ENCODE results near the gene LRG1. TPM values are rescaled to one million over a fixed set of nuclear protein-coding genes. Genes with fewer than 3 reads are reported as not detected.
"Not testable (repeated sequence)": the region's sequence is repeated elsewhere in the genome, so short reads cannot be mapped to it uniquely, and the experiment has no call there.

Gene LRG1
- polyA plus RNA-seq, 3 donors = 0.64 to 0.75 (median 0.65) TPM

DNA sequence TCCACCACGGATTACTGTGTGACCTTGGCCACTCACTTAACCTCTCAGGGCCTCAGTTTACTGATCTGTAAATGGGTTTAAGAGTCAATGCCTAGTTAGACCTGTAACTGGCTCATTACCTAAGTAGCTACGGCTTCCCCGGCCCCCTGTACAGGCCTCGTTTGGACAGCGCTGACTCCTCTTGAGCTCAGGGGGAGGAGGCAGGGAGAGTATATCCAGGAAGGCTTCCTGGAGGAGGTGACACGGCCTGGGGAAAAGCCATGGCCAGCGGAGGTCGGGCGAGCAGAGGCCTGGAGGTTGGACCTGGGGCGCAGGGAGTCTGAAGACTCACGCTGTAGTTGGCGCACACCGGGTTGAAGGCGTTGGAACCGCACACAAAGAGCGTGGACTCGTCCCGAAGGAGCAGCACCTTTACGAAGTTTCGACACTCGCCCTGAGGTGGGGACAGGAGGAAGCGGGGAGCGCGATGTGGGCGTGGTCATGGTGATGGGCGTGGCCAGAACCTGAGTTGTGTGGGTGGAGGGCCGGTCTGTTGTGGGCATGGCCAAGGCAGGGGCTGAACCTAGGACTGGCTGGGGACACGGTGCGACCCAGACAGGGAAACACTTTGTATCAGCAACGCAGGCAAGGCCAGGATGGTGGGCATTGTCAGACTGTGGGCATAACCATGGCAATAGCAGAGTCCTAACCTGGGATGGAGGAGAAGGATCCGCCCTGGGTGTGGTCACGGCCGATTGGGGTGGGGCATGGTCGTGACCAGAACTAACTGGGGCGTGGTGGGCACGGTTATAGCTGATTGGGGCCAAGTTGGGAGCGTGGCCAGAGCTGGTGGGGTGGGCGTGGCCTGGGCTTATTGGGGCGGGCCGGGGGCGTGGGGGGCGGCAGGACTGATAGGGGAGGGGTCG lies 16.1 kb upstream of the LRG1 start:
- no peak for DNase-seq (ENCODE audit: extremely low read depth in 1 of 11, low read depth in 9 of 11, low spot score in 4 of 11)

DNA sequence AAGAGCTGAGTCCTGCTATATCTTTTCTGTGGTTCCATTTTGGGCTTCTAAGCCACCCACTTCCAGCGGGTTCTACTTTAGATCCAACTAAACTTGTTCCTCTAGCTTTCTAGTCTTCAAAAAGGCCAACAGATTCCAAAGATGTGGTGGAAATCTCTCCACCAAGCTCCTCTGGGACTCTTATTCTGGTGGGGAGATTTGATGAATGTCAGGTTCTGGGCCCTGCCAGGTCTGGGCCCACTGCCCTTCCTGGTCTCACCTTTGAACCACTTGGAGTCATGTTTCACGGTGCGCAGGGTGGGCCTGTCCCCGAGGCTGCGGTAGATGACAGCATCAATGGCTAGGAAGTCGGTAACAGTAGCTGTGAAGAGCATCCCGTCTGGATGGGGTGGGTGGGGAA lies 14.9 kb upstream of the LRG1 start:
- no peak for DNase-seq (ENCODE audit: extremely low read depth in 1 of 11, low read depth in 9 of 11, low spot score in 4 of 11)

DNA sequence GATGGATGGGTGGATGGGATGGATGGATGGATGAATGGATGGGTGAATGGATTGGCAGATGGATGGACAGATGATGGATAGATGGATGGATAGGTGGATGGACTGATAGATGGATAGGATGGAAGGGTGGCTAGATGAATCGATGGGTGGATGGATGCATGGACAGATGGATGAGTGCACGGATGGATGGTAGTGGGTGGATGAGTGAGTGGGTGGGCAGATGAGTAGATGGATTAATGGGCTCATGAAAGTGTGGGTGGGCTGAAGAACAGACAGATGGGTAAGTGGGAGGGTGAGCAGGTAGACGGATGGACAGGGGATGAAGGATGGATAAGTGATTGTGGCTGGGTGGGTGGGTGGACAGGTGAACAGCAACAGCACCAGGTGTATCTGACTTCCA lies 13.9 kb upstream of the LRG1 start:
- no peak for DNase-seq (ENCODE audit: extremely low read depth in 1 of 11, low read depth in 9 of 11, low spot score in 4 of 11)

DNA sequence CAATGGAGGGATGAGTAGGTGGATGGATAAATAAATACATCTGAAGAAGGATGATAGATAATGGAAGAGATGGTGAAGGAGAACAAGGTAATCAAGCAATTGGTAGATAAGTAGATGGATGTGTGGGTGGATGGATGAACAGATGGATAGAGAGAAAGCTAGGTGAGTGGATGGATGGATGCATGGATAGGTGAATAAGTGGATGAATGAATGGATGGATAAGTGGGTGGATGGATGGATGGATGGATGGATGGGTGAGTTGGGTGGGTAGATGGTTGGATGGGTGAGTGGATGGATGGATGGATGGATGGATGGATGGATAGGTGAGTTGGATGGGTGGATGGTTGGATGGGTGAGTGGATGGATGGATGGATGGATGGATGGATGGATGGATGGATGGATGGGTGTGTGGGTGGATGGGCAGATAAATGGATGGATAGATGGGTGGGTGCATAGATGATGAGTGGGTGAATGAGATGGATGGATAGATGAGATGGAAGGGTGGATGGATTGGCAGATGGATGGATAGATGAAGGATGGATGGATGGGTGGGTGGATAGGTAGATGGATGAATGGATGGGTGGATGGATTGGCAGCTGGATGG lies 13.4 kb upstream of the LRG1 start:
- no peak for DNase-seq (ENCODE audit: extremely low read depth in 1 of 11, low read depth in 9 of 11, low spot score in 4 of 11)

DNA sequence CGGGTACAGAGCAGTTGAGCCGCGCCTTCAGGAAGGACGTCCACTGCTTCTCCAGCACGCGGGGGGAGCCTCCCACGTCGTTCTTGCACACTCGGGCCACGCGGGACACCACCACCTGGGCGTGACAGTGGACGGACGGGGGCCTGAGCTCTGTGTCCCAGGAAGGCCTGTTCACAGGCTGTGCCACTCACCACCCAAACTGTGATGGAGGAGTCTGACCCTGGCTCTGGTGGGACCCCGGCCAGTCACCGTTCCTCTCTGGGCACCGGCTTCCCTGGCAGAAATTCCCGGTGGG lies 12.6 kb upstream of the LRG1 start:
- no peak for DNase-seq (ENCODE audit: extremely low read depth in 1 of 11, low read depth in 9 of 11, low spot score in 4 of 11)

DNA sequence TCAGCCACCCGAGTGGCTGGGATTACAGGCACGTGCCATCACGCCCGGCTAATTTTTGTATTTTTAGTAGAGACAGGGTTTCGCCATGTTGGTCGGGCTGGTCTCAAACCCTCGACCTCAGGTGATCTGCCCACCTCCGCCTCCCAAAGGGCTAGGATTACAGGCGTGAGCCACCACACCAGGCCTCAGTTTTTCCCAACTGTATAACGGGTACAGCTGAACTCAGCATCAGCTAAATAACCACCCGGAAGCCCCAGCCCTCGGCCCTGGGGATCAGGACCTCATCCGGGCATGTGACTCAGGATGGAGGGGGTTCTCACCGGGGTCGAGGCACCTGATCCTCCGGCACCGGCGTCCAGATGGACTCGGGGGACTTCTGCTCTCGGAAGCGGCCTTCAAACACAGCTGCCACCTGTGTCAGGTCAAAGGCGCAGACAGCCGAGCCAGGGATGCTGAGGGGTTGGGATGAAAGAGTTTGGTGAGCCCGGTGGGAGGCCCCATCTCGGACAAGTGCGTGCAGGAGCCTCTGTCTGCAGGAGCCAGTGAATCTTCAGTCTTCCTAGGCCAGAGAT lies 10.7 kb upstream of the LRG1 start:
- DNase-seq (ENCODE audit: extremely low read depth in 1 of 11, low read depth in 9 of 11, low spot score in 4 of 11) = no peak

DNA sequence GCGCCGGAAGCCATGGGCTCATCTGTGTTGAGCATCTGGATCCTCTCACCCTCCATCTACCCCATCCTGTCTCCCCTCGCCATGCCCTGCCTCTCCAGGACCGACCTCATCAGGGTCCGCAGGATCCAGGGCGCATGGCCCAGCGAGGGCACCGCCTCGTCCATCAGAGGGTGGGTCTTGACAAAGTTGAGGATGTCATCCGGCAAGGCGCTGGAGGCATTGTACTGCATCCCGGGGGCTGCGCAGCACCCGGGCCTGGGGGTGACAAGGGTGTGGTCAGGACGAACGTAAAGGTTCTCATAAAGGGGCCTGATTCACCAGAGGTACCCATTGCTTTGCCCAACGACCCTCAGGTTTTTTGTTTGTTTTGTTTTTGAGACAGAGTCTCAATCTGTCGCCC lies 10.2 kb upstream of the LRG1 start:
- DNase-seq (ENCODE audit: extremely low read depth in 1 of 11, low read depth in 9 of 11, low spot score in 4 of 11) = no peak

DNA sequence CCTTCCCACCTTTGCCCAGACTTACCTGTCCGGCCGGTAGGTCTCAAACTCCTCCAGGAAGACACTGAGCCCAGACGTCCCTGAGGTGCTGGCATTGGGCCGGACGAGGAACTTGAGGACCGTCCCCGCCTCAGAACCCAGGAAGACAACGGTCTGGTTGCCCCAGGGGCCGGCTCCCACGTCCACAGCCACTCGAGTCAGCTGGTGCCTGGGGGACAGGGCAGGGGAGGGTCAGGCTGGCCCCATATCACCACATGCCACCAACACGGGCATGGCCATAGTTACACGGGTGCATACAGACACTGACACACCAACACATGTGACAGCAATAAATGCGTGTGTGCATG lies 8.4 kb upstream of the LRG1 start:
- DNase-seq (ENCODE audit: extremely low read depth in 1 of 11, low read depth in 9 of 11, low spot score in 4 of 11) = no peak

DNA sequence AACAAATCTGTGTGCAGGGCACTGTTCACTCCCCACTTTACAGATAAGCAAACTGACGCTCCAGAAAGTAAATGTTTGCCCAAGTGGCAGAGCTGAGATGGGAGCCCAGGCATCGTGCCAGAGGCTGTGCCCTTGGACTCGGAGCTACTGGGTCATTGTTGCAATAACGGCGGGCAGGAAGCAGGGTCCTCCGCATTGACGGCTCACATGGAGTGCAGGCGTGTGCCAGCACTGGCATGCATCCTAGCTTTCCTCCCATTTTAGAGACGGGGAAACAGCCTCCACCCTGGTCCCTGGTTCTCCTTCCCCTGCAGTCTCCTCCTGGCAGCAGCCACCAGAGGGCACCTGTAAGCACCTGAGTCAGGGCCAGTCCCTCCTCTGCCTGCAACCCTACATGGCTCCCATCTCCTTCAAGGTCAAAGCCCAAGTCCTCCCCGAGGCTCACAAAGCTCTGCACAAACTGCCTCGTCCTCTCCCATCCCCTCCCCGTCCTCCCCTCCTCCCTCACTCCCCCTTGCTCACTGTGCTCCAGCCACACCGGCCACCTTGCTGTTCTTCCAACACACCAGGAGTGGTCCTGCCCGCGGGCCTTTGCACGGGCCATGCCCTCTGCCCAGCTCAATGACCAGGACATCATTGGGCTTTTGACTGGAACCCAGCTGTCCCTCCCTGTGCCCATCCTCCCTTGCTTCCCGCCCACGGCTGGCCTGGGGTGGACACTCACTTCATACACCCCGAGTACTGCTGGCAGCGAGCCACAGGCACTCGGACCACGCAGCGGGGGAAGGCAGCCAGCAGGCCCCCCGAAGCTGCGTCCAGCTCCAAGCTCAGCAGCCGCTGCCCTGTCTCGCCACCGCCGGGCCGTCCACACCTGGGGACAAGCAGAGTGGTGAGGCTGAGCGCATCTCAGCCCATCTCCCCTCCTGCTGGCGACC lies 7.7 kb upstream of the LRG1 start:
- no peak for DNase-seq (ENCODE audit: extremely low read depth in 1 of 11, low read depth in 9 of 11, low spot score in 4 of 11)

DNA sequence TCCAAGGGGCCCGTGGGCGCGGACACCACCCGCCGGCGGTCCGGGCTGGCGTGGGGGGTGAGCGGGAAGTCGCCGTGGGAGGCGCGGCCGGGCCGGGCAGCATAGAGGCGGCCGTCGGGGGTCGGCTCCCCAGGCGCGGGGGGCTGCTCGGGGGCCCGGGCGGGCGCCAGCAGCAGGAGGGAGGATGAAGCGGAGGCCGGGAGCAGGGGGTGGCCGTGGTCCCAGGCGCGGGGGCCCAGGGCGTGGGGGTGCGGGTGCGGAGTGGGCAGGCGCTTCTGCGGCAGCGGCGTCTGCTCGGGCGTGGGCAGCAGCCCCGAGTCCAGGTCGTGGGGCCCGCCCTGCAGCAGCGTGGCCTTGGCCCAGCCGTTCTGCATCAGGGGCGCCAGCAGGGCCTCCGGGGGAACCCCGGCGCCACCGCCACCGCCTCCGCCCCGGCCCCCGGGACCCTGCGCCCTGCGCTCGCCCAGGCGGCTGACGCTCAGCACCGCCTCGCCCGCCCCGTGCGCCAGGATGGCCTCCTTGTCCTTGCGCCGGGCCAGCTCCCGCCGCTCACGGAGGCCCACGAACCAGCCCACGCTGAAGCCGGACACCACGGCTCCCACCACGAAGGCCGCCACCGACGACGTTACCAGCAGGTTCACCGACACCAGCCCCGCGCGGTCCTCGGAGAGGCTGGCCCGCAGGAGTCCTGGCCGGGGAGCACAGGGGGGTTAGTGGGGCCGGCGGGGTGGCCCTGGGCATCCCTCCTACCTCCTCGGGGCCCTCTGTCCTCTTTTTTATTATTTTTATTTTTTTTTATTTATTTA lies 4.2 kb upstream of the LRG1 start:
- DNase-seq (ENCODE audit: extremely low read depth in 1 of 11, low read depth in 9 of 11, low spot score in 4 of 11) = no peak

DNA sequence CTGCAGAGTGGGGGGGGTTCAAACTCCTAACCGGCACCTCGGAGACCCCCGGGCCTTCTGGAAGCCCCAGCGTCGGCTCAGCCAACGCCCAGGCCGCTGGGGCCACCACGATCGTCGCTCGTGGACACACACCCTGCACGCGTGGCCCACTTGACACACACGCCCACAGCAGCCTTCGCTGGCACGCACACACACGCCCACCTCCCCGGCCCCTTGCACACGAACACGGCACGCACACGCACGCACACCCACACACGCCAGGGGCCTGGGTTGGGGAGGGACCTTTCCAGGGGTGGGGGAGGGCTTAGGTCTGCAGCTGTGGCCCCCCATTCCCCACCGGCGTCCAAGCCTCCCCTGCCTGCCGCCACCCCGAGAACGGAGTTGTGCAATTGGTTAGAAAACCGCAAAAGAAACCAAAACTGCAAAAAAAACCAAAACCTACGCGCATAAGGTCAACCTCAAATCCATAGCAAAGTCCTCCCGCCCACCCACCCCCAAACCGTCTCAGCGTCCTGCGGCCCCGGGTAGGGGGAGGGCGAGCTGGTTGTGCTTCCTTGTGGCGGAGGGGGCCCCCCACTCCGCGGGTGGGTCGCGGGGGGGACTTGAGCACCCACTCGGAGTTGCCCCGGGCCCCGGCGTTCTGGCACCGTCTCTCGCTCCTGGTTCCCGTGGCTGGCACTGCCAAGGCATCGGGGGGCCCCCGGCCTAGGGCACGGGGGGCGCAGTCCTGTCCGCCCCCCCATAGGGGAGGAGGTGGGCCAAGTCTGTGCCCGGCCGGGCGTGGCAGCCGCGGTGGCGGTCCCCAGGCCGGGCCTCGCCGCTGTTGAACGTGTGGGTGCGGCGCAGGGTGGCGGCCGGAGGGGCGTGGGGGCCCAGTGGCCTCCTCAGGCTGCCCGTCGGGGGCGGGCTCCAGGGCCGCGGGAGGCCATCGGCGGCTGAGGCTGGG lies 3.3 kb upstream of the LRG1 start:
- DNase-seq (ENCODE audit: extremely low read depth in 1 of 11, low read depth in 9 of 11, low spot score in 4 of 11) = no peak

DNA sequence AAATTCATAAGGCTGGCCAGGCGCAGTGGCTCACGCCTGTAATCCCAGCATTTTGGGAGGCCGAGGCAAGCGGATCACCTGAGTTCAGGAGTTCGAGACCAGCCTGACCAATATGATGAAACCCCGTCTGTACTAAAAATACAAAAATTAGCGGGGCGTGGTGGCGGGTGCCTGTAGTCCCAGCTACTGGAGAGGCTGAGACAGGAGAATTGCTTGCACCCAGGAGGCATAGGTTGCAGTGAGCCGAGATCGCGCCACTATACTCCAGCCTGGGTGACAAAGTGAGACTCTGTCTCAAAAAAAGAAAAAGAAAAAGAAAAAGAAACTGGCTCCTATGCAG lies 1.9 kb upstream of the LRG1 start:
- not testable (repeated sequence) for DNase-seq (ENCODE audit: extremely low read depth in 1 of 11, low read depth in 9 of 11, low spot score in 4 of 11)

DNA sequence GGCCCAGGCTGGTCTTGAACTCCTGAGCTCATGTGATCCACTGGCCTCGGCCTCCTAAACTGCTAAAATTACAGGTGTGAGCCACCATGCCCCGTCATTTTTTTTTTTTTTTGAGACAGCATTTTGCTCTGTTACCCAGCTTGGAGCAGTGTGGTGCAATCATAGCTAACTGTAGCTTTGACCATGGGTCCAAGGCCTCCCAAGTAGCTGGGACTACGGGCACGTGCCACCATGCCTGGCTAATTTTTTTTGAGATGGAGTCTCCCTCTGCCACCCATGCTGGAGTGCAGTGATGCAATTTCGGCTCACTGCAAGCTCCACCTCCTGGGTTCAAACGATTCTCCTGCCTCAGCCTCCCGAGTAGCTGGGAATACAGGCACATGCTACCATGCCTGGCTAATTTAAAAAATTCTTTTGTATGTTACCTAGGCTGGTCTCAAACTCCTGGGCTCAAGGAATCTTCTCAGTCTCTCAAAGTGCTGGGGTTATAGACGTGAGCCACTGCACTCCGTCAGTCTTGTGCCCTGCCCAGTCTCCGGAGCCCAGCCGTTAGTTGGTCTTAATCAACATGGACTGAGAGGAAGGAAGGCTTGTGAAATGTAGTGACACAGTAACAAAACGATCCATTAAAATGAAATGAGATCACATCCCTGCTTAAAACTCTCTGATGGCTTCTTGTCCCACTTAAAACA lies 1.4 kb upstream of the LRG1 start:
- DNase-seq (ENCODE audit: extremely low read depth in 1 of 11, low read depth in 9 of 11, low spot score in 4 of 11) = no peak

DNA sequence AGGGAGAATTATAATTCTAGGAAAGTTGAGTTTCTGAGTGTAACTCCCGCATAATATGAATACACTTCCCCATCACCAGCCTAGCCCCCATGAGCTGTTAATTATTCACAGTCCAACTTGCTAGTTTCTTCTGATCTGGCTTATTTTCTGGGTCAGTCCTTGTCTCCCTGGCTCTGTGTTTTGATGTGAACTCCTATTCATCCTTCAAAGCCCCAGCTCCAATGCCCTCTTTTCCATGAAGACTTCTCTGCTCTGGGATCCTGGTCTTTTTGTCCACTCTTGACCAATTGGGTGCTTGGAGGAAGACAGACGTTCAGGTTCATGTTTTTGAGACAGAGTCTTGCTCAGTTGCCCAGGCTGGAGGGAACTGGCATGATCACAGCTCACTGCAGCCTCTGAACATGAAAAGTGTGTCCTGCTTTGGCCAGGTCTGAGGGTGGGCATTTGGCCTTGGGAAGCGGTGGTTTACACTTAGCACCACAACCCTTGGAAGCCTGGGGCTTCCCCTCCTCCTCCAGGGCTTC lies 605 bp downstream of the LRG1 start:
- DNase-seq (ENCODE audit: extremely low read depth in 1 of 11, low read depth in 9 of 11, low spot score in 4 of 11) = no peak

DNA sequence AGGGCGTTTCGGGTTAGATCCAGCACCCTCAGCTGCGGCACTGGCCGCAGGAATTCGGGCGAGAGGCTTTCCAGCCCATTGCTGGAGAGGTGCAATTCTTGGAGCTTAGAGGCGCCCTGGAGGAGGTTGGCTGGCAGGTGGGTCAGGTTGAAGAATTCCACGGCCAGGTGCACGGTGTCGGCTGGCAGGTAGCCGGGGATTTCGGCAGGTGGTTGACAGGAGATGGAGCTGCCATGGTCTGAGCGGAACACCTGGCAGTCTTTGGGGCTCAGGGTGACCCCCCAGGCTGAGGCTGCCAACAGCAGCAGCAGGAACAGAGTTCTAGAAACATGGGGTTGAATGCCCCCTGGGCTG lies 1.3 kb downstream of the LRG1 start:
- no peak for DNase-seq (ENCODE audit: extremely low read depth in 1 of 11, low read depth in 9 of 11, low spot score in 4 of 11)

DNA sequence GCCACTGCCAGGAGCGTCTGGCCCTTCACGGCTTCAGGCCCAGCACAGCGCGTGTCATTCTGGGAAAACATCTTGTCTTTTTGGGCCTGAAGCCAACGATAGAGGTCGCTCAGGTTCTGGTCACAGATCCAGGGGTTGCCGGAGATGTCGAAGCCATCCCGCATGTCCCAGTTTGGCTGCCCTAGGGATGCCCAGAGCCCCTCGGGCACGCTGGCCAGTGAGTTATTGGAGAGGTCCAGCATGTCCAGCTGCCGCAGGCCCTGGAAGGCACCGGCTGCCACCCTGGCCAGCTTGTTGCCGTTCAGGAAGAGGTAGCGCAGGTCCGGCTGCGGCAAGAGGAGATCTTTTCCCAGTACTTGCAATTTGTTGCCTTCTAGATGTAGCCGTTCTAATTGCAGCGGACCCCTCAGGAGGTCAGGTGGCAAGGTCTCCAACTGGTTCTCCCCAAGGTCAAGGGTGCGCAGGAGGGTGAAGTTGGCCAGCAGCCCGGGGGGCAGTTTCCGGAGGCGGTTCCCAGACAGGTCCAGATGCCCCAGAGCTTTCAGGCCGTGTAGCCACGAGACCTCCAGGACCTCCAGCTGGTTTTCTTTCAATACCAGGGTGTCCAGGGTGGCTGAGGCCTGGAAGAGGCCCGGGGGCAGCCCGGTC lies 1.8 kb downstream of the LRG1 start:
- DNase-seq (ENCODE audit: extremely low read depth in 1 of 11, low read depth in 9 of 11, low spot score in 4 of 11) = no peak

DNA sequence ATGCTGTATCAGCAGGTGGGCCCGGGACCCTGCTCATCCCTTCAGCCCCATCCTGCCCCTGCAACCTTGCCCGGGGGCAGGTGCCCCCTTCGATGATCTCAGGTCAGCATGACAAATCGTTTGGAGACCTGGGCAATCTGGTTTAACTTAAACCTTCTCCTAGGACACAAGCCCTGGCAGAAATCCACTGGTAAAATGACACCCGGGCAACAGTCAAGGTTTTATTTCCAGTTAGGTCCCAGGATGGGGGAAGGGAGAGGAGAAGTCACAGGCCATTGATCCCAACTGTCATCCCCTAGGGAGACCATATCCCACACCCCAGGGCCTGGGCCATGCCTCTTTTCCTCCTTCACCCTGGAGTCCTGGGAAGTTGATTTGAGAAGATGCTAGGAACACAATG lies 3.0 kb downstream of the LRG1 start:
- no peak for DNase-seq (ENCODE audit: extremely low read depth in 1 of 11, low read depth in 9 of 11, low spot score in 4 of 11)
